Measurements from ENCODE around the gene RAD23A. TPM values are rescaled to one million over a fixed set of nuclear protein-coding genes. Genes with fewer than 3 reads are reported as not detected.
"Not testable (repeated sequence)": the region's sequence is repeated elsewhere in the genome, so short reads cannot be mapped to it uniquely, and the experiment has no call there.

The RAD23A gene
- total and polyA plus RNA-seq, 2 donors (not counting 3 experiments of a cell fraction or from before 2014, with no cell fraction given): 66.9 to 102 TPM

DNA sequence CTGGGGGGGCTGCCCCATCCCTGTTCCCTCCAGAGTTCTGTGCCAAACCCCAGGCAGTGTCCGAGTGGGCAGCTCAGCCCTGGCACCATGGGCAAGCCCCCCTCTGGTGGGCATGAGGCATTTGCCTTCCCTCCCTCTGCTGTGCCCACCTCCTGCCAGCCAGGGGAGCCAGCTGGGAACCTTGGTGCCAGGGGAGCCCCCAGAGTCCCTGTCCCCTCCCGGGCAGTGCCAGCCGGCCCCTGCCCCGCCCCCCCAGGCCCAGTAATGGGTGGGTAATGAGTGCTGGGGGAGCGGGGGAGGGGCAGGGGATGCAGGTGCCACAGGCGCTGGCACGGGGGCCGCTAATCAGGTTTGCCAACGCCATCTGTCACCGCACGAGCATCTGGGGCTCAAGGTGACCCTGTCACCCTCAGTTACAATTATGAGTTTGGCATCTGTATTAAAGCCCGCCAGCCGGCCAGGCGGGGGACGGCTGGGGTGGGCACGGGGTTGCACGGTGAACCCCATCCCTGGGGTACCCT, 29.6 kb downstream of the RAD23A start:
- H3K27ac ChIP-seq (ENCODE audit: insufficient read depth, low read depth, low read length): no peak overlapping the region
- no peaks in the 10 kb centered on the region for H3K36me3 ChIP-seq (ENCODE audit: control insufficient read depth in 2 of 2, extremely low read depth in 1 of 2, insufficient read depth in 2 of 2, low read length in 2 of 2)
- BruUV-seq (replicated peaks): no TSS peak
- dilution Hi-C loops (cut with MboI; ENCODE audit: extremely low pct_ligation_motif_present, low sequenced_read_pairs): no loop called here
- DNase-seq (ENCODE audit: low read depth, low spot score) (no peak), FAIRE-seq (no peak)
- no peaks in the 10 kb centered on the region for H4K20me1 ChIP-seq (replicated peaks; ENCODE audit: control insufficient read depth, extremely low read depth, insufficient read depth, low read length)
- ChIA-PET POLR2A (no interaction called here), CTCF (interaction anchor here (0.9 to 13.4 kb wide), 5 partner anchors 9 to 118 kb away, joined by 3 to 543 read pairs (median 76); no protein-coding TSS in a partner anchor)
- no peaks in the 10 kb centered on the region for H3K4me1 ChIP-seq (ENCODE audit: control insufficient read depth, extremely low read depth, insufficient read depth, low read length)
- H3K4me3 ChIP-seq (replicated peaks in 1 of 3; ENCODE audit: insufficient read depth in 1 of 3, low read depth in 1 of 3, low read length in 3 of 3): no peak overlapping the region
- H3K9me3 ChIP-seq (replicated peaks; ENCODE audit: control insufficient read depth, insufficient read depth, low read length): no peaks in the 10 kb centered on the region
- H3K4me2 ChIP-seq (ENCODE audit: insufficient read depth, low read length): no peak overlapping the region
- no peaks in the 10 kb centered on the region for H3K79me2 ChIP-seq (ENCODE audit: control insufficient read depth, insufficient read depth, low read length)
- no peak overlapping the region for H3K9ac ChIP-seq (replicated peaks; ENCODE audit: extremely low read depth, insufficient read depth, low read length)
- H3K9me1 ChIP-seq (replicated peaks; ENCODE audit: control insufficient read depth, extremely low read depth, insufficient read depth, low read length): no peaks in the 10 kb centered on the region
- no peaks in the 10 kb centered on the region for H3K27me3 ChIP-seq (ENCODE audit: control insufficient read depth in 2 of 2, insufficient read depth in 2 of 2, low read length in 2 of 2)
- no peak overlapping the region for H2AFZ ChIP-seq (ENCODE audit: low read depth, low read length)
- TF ChIP-seq POLR2A (IDR thresholded peaks at IDR 0.05; ENCODE audit: low read depth, low read length): no peak
- no peak for TF ChIP-seq FOS (IDR thresholded peaks at IDR 0.05; ENCODE audit: borderline replicate concordance, insufficient read depth, low read length)
- TF ChIP-seq, protein P1, sequence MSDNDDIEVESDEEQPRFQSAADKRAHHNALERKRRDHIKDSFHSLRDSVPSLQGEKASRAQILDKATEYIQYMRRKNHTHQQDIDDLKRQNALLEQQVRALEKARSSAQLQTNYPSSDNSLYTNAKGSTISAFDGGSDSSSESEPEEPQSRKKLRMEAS (IDR thresholded peaks at IDR 0.05; ENCODE audit: insufficient read depth, insufficient read length): no peak
- TF ChIP-seq POLR2AphosphoS5 (IDR thresholded peaks at IDR 0.05; ENCODE audit: insufficient read depth, low read depth, low read length): no peak
- no peak for TF ChIP-seq EZH2 (IDR thresholded peaks at IDR 0.05; ENCODE audit: borderline replicate concordance, low read depth, low read length, severe bottlenecking)
- TF ChIP-seq MYC (IDR thresholded peaks at IDR 0.05; ENCODE audit: low read depth, low read length): no peak
- no peak for TF ChIP-seq JUN (IDR thresholded peaks at IDR 0.05; ENCODE audit: borderline replicate concordance, insufficient read depth, insufficient read length, low read depth)
- TF ChIP-seq CTCF (IDR thresholded peaks at IDR 0.05; ENCODE audit: extremely low read depth in 1 of 2, insufficient read depth in 1 of 2, low read depth in 1 of 2, low read length in 2 of 2): no peak
- no peak for TF ChIP-seq GATA2 (IDR thresholded peaks at IDR 0.05; ENCODE audit: insufficient read depth, insufficient read length, low read depth, low read length)
- intact Hi-C loops (cut with micrococcal nuclease): loop anchor here (5.0 kb wide), 1 partner anchor 177 kb away; the partner anchor contains the start of genes IER2 and STX10

DNA sequence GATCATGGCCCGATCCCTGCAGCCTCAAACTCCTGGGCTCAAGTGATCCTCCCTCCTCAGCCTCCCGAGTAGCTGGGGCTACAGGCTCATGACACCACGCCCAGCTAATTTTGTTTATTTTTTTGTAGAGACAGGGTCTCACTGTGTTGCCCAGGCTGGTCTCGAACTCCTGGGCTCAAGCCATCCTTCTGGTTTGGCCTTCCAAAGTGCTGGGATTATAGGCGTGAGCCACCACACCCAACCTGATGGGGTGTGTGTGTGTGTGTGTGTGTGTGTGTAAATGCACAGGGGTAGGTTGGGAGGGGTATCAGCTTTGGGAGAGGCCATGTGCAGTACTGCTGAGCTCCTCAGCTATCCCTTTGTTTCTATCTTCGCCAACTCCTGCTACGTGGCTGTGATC, 30.4 kb downstream of the RAD23A start:
- H3K4me2 ChIP-seq (ENCODE audit: insufficient read depth, low read length); dilution Hi-C loops (cut with MboI; ENCODE audit: extremely low pct_ligation_motif_present, low sequenced_read_pairs); H3K9me3 ChIP-seq (replicated peaks; ENCODE audit: control insufficient read depth, insufficient read depth, low read length); H3K9me1 ChIP-seq (replicated peaks; ENCODE audit: control insufficient read depth, extremely low read depth, insufficient read depth, low read length); H3K36me3 ChIP-seq (ENCODE audit: control insufficient read depth in 2 of 2, extremely low read depth in 1 of 2, insufficient read depth in 2 of 2, low read length in 2 of 2); H3K4me3 ChIP-seq (replicated peaks in 1 of 3; ENCODE audit: insufficient read depth in 1 of 3, low read depth in 1 of 3, low read length in 3 of 3); H3K4me1 ChIP-seq (ENCODE audit: control insufficient read depth, extremely low read depth, insufficient read depth, low read length); DNase-seq (ENCODE audit: low read depth, low spot score); H3K79me2 ChIP-seq (ENCODE audit: control insufficient read depth, insufficient read depth, low read length); H4K20me1 ChIP-seq (replicated peaks; ENCODE audit: control insufficient read depth, extremely low read depth, insufficient read depth, low read length); FAIRE-seq; H2AFZ ChIP-seq (ENCODE audit: low read depth, low read length); H3K27me3 ChIP-seq (ENCODE audit: control insufficient read depth in 2 of 2, insufficient read depth in 2 of 2, low read length in 2 of 2); BruUV-seq (replicated peaks); H3K27ac ChIP-seq (ENCODE audit: insufficient read depth, low read depth, low read length); H3K9ac ChIP-seq (replicated peaks; ENCODE audit: extremely low read depth, insufficient read depth, low read length): not testable (repeated sequence)
- intact Hi-C loops (cut with micrococcal nuclease): loop anchor here (5.0 kb wide), 1 partner anchor 176 kb away; the partner anchor contains the start of genes IER2 and STX10
- ChIA-PET CTCF (interaction anchor here (0.6 to 13.4 kb wide), 14 partner anchors 9 to 614 kb away, joined by 3 to 543 read pairs (median 23); no protein-coding TSS in a partner anchor), POLR2A (interaction anchor here (0.8 kb wide), 1 partner anchor 118 kb away, joined by 5 read pairs; no protein-coding TSS in a partner anchor)
